Activated CD4-positive, alpha-beta T cell treated with anti-CD3 and anti-CD28 coated beads, Interleukin-2, Interleukin-6, amounts not matched to agents 100 ng/mL and 50 ng/mL, durations not matched to agents 16 hours and 8 hours (primary cell): ENCODE results near the gene KMT5C.
A peak's percentile ranks its signal among the peaks of the same experiment; 100 is the strongest.
"Not testable (repeated sequence)": the region's sequence is repeated elsewhere in the genome, so short reads cannot be mapped to it uniquely, and the experiment has no call there.

ENCODE experiments used
- DNase-seq: peaks from one replicate; pipeline ENCODE4 v3.0.0-alpha.2; 2020

Gene KMT5C

GRCh38 chr19:55319785-55320184 lies 19.9 kb upstream of the KMT5C start:
- no peak for DNase-seq

- DNase-seq = no peak
These were observed 18.7 kb upstream of the KMT5C start for GRCh38 chr19:55320844-55321419.

- no peak for DNase-seq
These were observed 18.1 kb upstream of the KMT5C start for GRCh38 chr19:55321466-55322137.

GRCh38 chr19:55322204-55322885 lies 17.3 kb upstream of the KMT5C start:
- DNase-seq = no peak

- no peak for DNase-seq
These were observed 15.0 kb upstream of the KMT5C start for GRCh38 chr19:55324662-55325061.

- no peak for DNase-seq
These were observed 14.5 kb upstream of the KMT5C start, which contains the start of gene TMEM150B for GRCh38 chr19:55325172-55325571. TMEM150B (minus strand) TSS chr19:55325341; CDS start chr19:55321036, 4,305 bp downstream.

GRCh38 chr19:55328774-55329318 lies 10.8 kb upstream of the KMT5C start:
- DNase-seq = not testable (repeated sequence)

- DNase-seq = not testable (repeated sequence)
These were observed 9.9 kb upstream of the KMT5C start for GRCh38 chr19:55329791-55330190.

- DNase-seq = no peak
These were observed 5.8 kb upstream of the KMT5C start for GRCh38 chr19:55333870-55334269.

GRCh38 chr19:55336101-55336500 lies 3.6 kb upstream of the KMT5C start:
- DNase-seq = no peak

GRCh38 chr19:55339889-55340783 lies 460 bp downstream of the KMT5C start:
- DNase-seq = no peak

- DNase-seq = no peak
These were observed 1.1 kb downstream of the KMT5C start for GRCh38 chr19:55340784-55341147.

GRCh38 chr19:55341171-55341588 lies 1.5 kb downstream of the KMT5C start:
- peak; percentile 72 for DNase-seq

GRCh38 chr19:55341595-55342531 lies 2.2 kb downstream of the KMT5C start:
- no peak for DNase-seq

- no peak for DNase-seq
These were observed 4.8 kb downstream of the KMT5C start for GRCh38 chr19:55344444-55344843.

- no peak for DNase-seq
These were observed 5.6 kb downstream of the KMT5C start for GRCh38 chr19:55345101-55345817.

GRCh38 chr19:55345818-55346724 lies 6.4 kb downstream of the KMT5C start:
- no peak for DNase-seq

GRCh38 chr19:55346725-55347441 lies 7.2 kb downstream of the KMT5C start:
- no peak for DNase-seq

GRCh38 chr19:55347442-55348009 lies 7.8 kb downstream of the KMT5C start:
- DNase-seq = no peak
